ENCODE data around the gene COQ8B.

GRCh38 chr19:40747536-40747935 lies 30.9 kb upstream of the COQ8B start:
- TF ChIP-seq POLR2A (IDR thresholded peaks at IDR 0.05) = no peak
- TF ChIP-seq, protein P1, sequence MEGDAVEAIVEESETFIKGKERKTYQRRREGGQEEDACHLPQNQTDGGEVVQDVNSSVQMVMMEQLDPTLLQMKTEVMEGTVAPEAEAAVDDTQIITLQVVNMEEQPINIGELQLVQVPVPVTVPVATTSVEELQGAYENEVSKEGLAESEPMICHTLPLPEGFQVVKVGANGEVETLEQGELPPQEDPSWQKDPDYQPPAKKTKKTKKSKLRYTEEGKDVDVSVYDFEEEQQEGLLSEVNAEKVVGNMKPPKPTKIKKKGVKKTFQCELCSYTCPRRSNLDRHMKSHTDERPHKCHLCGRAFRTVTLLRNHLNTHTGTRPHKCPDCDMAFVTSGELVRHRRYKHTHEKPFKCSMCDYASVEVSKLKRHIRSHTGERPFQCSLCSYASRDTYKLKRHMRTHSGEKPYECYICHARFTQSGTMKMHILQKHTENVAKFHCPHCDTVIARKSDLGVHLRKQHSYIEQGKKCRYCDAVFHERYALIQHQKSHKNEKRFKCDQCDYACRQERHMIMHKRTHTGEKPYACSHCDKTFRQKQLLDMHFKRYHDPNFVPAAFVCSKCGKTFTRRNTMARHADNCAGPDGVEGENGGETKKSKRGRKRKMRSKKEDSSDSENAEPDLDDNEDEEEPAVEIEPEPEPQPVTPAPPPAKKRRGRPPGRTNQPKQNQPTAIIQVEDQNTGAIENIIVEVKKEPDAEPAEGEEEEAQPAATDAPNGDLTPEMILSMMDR (IDR thresholded peaks at IDR 0.05) = no peak
